Ectodermal cell (in vitro differentiated cells): Measurements from ENCODE around the gene CR1.
"Not testable (repeated sequence)": the region's sequence is repeated elsewhere in the genome, so short reads cannot be mapped to it uniquely, and the experiment has no call there.

Experiments used
- H3K27ac ChIP-seq: 2 replicates; pipeline ENCODE4 v1.7.0; 2013; ENCODE audit warnings: mild to moderate bottlenecking, low read depth, low read length; ENCODE audit not compliant: insufficient read depth, poor library complexity, severe bottlenecking
- H3K27me3 ChIP-seq: 2 replicates; pipeline ENCODE4 v1.7.0; 2013; ENCODE audit warnings: mild to moderate bottlenecking, low read length; ENCODE audit not compliant: insufficient read depth, control insufficient read depth, poor library complexity, severe bottlenecking
- H3K36me3 ChIP-seq: one replicate; pipeline ENCODE4 v1.7.0; 2013; ENCODE audit warnings: low read length; ENCODE audit not compliant: control insufficient read depth, insufficient read depth
- H3K4me1 ChIP-seq: one replicate; pipeline ENCODE4 v1.7.0; 2013; ENCODE audit warnings: low read length; ENCODE audit not compliant: control insufficient read depth, insufficient read depth
- H3K4me3 ChIP-seq: 2 replicates; pipeline ENCODE4 v1.7.0; 2013; ENCODE audit warnings: low read depth, low read length, control low read depth; ENCODE audit not compliant: insufficient read depth
- H3K9me3 ChIP-seq: 2 replicates; pipeline ENCODE4 v1.7.0; 2013; ENCODE audit warnings: mild to moderate bottlenecking, low read length, moderate library complexity; ENCODE audit not compliant: control insufficient read depth
- WGBS, 2 experiments: methylation state at CpG; one replicate each; pipeline ENCODE4 v1.1.7; 2013; ENCODE audit warnings: missing lambda C conversion rate in 2 of 2; 5-methylcytosine and 5-hydroxymethylcytosine counted together

Gene CR1

DNA sequence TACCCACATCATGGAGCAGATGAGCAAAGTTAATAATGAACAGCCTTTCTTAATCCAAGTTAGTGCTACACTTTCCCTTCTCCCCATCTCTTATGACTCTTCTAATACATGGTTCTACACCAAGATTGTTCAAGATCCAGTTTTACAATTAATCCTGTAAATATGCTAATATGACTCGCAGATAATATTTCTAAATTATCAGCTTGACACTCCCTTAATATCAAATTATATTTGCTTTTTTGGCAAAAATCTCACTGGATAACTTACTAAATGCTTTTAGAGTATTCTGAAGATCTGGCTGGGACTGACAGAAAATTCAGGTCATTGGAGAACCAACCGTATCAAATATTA, 124.6 kb downstream of the CR1 start:
- 100% methylated on average over 1 to 2 of the region's 2 CpGs for WGBS, 2 experiments
- Histone ChIP-seq H3K27me3 (no peaks in the 10 kb centered on the region), H3K4me3 (no peak overlapping the region), H3K4me1 (no peaks in the 10 kb centered on the region), H3K36me3 (no peaks in the 10 kb centered on the region), H3K9me3 (no peaks in the 10 kb centered on the region), H3K27ac (no peak overlapping the region)

DNA sequence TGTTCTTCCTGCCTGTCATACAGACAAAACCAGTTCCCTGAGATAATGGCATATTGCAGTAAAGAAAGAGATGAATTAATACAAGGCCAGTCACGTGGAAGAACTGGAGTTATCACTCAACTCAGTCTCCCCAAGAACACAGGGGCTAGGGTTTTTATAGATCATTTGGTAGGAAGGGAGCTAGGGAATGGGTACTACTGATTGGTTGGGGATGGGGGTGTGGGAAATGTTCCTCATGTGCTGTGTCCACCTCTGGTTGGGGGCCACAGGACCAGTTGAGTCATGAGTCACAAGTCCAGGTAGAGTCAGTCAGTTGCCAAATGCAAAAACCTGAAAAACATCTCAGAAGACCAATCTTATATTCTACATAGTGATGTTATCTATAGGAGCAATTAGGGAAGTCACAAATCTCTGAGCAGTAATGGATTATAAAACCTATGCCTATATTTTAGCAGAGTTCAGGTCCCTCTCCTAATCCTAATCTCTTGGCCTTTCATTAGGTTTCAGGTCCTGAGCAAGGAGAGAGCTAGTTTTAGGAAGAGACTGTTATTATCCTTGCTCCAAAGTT, 129.6 kb downstream of the CR1 start:
- not testable (repeated sequence) for H3K9me3 ChIP-seq, H3K36me3 ChIP-seq, H3K4me3 ChIP-seq, H3K4me1 ChIP-seq, H3K27ac ChIP-seq, H3K27me3 ChIP-seq
- WGBS, 2 experiments, result no CpG with 5 or more reads among the region's 1 CpG

DNA sequence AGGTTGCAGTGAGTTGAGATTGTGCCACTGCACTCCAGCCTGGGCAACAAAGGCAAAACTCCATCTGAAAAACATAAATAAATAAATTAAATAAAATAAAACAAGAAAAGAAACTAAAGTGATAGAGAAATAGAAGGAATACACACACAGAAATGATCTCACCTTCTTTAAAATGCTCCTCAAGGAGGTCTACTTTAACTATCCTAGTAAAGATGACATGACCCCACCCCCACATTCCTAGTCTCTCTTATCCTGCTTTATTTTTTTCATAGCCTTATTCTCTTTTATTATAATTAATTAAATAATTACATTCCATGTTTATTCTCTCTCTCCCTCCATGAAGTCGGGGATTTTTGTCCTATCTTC, 131.0 kb downstream of the CR1 start:
- no peak overlapping the region for H3K27ac ChIP-seq
- no peaks in the 10 kb centered on the region for H3K9me3 ChIP-seq
- no peak overlapping the region for H3K4me3 ChIP-seq
- H3K27me3 ChIP-seq, result no peaks in the 10 kb centered on the region
- H3K36me3 ChIP-seq, result no peaks in the 10 kb centered on the region
- WGBS, 2 experiments, result 93% methylated on average over 1 of the region's 1 CpG; no CpG with 5 or more reads in 1 of the 2 experiments
- H3K4me1 ChIP-seq, result no peaks in the 10 kb centered on the region

DNA sequence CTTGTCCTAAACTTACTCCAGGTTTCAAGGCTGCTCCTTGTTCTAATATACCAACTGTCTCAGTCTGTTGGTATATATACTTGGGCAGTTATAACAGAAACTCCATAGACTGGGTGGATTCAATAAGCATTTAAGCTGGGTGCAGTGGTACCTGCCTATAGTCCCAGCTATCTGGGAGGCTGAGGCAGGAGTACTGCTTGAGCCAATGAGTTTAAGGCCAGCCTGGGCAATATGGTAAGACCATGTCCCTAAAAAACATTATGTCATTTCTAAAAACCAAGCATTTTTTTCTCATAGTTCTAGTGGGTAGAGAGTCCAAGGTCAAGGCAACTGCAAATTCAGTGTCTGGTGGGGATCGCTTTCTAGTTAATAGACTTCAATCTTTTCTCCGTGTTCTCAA, 131.5 kb downstream of the CR1 start:
- Histone ChIP-seq H3K36me3 (no peaks in the 10 kb centered on the region), H3K27me3 (no peaks in the 10 kb centered on the region), H3K4me3 (no peak overlapping the region), H3K9me3 (no peaks in the 10 kb centered on the region), H3K4me1 (no peaks in the 10 kb centered on the region), H3K27ac (no peak overlapping the region)
- WGBS, 2 experiments, result 91 to 100% methylated on average over 2 of the region's 2 CpGs

DNA sequence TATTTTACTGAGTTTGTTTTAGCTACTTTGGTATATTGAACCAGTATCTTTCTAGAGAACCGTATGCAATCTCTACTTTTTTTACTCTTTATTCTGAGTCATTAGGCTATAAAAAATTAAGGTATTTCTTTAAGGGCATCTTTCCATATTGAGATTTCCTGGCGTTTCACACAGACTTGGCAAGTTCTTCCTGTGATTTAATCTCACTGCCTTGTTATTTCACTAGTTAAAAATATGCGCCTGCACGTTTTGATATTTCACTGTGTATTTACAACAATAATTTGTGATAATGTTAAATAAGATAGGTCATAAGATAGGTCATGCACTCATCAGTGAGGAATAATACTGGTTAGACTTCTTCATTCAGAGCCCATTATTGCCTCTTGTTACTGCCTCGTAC, 132.8 kb downstream of the CR1 start:
- H3K9me3 ChIP-seq, result no peaks in the 10 kb centered on the region
- 92 to 96% methylated on average over 2 to 4 of the region's 5 CpGs for WGBS, 2 experiments
- H3K27ac ChIP-seq, result no peak overlapping the region
- H3K36me3 ChIP-seq, result no peaks in the 10 kb centered on the region
- no peak overlapping the region for H3K4me3 ChIP-seq
- no peaks in the 10 kb centered on the region for H3K27me3 ChIP-seq
- H3K4me1 ChIP-seq, result no peaks in the 10 kb centered on the region

DNA sequence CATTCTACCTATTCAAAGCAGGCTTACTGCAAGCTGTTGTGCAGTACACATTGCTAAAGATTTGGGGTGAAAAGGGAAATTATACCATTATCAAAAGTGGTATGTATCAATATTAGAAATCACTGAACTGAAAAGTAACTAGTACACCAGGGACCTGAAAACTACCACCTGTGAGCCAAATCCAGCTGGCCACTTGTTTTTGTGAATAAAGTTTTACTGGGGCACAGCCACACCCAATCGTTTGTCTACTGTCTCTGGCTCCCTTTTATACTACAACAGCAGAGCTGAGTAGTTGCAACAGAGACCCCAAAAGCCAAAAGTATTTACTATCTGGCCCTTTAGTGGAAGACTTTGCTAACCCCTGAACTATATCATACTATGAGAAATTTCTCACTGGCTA, 135.2 kb downstream of the CR1 start:
- H3K27ac ChIP-seq, result no peak overlapping the region
- no peaks in the 10 kb centered on the region for H3K9me3 ChIP-seq
- WGBS, 2 experiments, result 69 to 87% methylated on average over 1 of the region's 1 CpG
- no peaks in the 10 kb centered on the region for H3K27me3 ChIP-seq
- H3K4me1 ChIP-seq, result no peaks in the 10 kb centered on the region
- no peaks in the 10 kb centered on the region for H3K36me3 ChIP-seq
- no peak overlapping the region for H3K4me3 ChIP-seq

DNA sequence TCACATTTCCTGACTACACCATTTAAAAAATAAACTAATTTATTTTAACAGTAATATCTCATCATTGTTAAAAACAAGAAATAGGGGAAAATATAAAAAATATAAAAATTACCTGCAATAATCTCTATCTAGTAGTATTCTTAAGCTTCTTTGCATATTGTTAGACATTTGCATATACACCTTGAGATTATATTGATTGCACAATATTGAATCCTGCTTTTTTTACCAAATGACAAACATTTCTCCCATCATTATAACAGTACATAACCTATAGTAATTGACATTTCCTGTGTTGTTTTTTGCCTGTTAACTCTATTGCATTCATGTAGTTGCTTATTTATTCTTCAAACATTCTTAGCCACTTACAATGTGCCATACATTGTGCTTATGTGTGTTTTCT, 137.3 kb downstream of the CR1 start:
- no peak overlapping the region for H3K27ac ChIP-seq
- no peaks in the 10 kb centered on the region for H3K4me1 ChIP-seq
- H3K4me3 ChIP-seq, result no peak overlapping the region
- no peaks in the 10 kb centered on the region for H3K36me3 ChIP-seq
- H3K27me3 ChIP-seq, result no peaks in the 10 kb centered on the region
- no peaks in the 10 kb centered on the region for H3K9me3 ChIP-seq

DNA sequence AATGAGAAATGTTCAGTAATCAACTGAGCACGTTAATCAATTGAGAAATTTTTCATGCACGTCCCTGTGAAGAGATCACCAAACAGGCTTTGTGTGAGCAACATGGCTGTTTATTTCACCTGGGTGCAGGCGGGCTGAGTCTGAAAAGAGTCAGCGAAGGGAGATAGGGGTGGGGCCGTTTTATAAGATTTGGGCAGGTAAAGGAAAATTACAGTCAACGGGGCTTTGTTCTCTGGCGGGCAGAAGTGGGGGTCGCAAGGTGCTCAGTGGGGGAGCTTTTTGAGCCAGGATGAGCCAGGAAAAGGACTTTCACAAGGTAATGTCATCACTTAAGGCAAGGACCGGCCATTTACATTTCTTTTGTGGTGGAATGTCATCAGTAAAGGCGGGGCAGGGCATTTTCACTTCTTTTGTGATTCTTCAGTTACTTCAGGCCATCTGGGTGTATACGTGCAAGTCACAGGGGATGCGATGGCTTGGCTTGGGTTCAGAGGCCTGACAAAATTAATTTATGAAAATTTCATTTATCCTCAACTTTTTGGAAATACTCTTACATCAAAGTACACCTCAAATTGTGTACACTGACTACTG, 137.8 kb downstream of the CR1 start:
- not testable (repeated sequence) for H3K9me3 ChIP-seq, H3K27me3 ChIP-seq, H3K4me1 ChIP-seq, H3K36me3 ChIP-seq, H3K27ac ChIP-seq, H3K4me3 ChIP-seq
- 30 to 36% methylated on average over 12 of the region's 12 CpGs for WGBS, 2 experiments

DNA sequence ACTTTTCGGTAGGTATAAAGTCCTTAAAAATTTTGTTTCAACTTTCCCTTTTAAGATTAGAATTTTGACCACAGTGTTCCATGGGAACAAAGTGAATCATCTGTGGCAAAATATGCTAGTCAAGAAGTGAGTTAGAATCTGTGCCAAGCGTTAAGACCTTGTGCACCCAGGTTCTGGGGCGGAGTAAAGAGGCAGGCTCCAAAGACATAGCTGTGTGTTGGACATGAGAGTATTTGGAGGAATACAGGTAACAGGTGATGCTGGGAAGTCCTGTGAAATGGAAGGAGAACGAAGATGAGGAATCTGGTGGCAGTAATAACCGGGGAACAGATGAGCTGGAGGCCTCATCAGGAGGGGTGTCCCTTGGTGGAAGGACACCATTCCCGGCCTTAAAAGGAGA, 138.3 kb downstream of the CR1 start:
- not testable (repeated sequence) for H3K9me3 ChIP-seq, H3K27ac ChIP-seq, H3K4me1 ChIP-seq, H3K4me3 ChIP-seq, H3K27me3 ChIP-seq, H3K36me3 ChIP-seq
- whole genome bisulfite sequencing, 2 experiments, result 90% methylated on average over 6 of the region's 6 CpGs

DNA sequence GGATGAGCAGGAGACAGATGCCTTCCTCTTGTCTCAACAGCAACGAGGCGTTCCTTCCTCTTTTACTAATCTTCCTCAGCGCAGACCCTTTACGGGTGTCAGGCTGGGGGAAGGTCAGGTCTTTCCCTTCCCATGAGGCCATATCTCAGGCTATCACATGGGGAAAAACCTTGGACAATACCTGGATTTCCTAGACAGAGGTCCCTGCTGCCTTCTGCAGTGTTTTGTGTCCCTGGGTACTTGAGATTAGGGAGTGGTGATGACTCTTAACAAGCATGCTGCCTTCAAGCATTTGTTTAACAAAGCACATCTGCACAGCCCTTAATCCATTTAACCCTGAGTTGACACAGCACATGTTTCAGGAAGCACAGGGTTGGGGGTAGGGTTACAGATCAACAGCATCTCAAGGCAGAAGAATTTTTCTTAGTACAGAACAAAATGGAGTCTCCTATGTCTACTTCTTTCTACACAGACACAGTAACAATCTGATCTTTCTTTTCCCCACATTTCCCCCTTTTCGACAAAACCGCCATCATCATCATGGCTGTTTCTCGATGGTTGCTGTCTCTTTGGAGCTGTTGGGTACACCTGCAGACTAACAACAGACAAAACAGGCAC, 139.7 kb downstream of the CR1 start:
- 57 to 76% methylated on average over 7 of the region's 7 CpGs for WGBS, 2 experiments
- not testable (repeated sequence) for H3K36me3 ChIP-seq, H3K27me3 ChIP-seq, H3K9me3 ChIP-seq, H3K4me3 ChIP-seq, H3K27ac ChIP-seq, H3K4me1 ChIP-seq
